DMS79 (cell line): ENCODE results near the gene UACA.
"Not testable (repeated sequence)": the region's sequence is repeated elsewhere in the genome, so short reads cannot be mapped to it uniquely, and the experiment has no call there.

Experiments
- DNase-seq: peaks from one replicate; lab custom pipeline; 2025; lab: John Stamatoyannopoulos, UW

The UACA gene

GRCh38 chr15:70664494-70664893 lies 98.9 kb downstream of the UACA start:
- no peak for DNase-seq

GRCh38 chr15:70663069-70663468 lies 100.3 kb downstream of the UACA start:
- not testable (repeated sequence) for DNase-seq

GRCh38 chr15:70659662-70660061 lies 103.7 kb downstream of the UACA start:
- no peak for DNase-seq

GRCh38 chr15:70658641-70659040 lies 104.7 kb downstream of the UACA start:
- no peak for DNase-seq

- no peak for DNase-seq
Observed at GRCh38 chr15:70653426-70653825, 109.9 kb downstream of the UACA start.

GRCh38 chr15:70652341-70652740 lies 111.0 kb downstream of the UACA start:
- no peak for DNase-seq

GRCh38 chr15:70651303-70651845 lies 112.0 kb downstream of the UACA start:
- no peak for DNase-seq

- DNase-seq, result no peak
Observed at GRCh38 chr15:70650567-70651302, 112.6 kb downstream of the UACA start.

- DNase-seq, result no peak
Observed at GRCh38 chr15:70647396-70647795, 116.0 kb downstream of the UACA start.

GRCh38 chr15:70646169-70646568 lies 117.2 kb downstream of the UACA start:
- no peak for DNase-seq

GRCh38 chr15:70643783-70644125 lies 119.6 kb downstream of the UACA start:
- no peak for DNase-seq

- DNase-seq, result no peak
Observed at GRCh38 chr15:70643106-70643782, 120.1 kb downstream of the UACA start.

- DNase-seq, result no peak
Observed at GRCh38 chr15:70636540-70637165, 126.7 kb downstream of the UACA start.

- no peak for DNase-seq
Observed at GRCh38 chr15:70635895-70636294, 127.5 kb downstream of the UACA start.

- DNase-seq, result no peak
Observed at GRCh38 chr15:70633991-70634390, 129.4 kb downstream of the UACA start.

- DNase-seq, result no peak
Observed at GRCh38 chr15:70633103-70633831, 130.1 kb downstream of the UACA start.

GRCh38 chr15:70632491-70633102 lies 130.8 kb downstream of the UACA start:
- DNase-seq, result no peak

GRCh38 chr15:70632079-70632478 lies 131.3 kb downstream of the UACA start:
- no peak for DNase-seq

GRCh38 chr15:70629735-70630273 lies 133.6 kb downstream of the UACA start:
- DNase-seq, result no peak

GRCh38 chr15:70628549-70628896 lies 134.8 kb downstream of the UACA start:
- DNase-seq, result no peak

GRCh38 chr15:70627734-70628548 lies 135.4 kb downstream of the UACA start:
- no peak for DNase-seq
